HEK293 (cell line): ENCODE data around the gene TMEM185B.

Source experiments
- FEZF1 ChIP-seq: fragments of 450-650 bp; formaldehyde crosslinking; IDR thresholded peaks from 2 replicates; pipeline ENCODE4 v1.5.1; 2016; ENCODE audit warnings: missing biosample characterization, missing genetic modification characterization
- GLIS1 ChIP-seq: fragments of 450-650 bp; formaldehyde crosslinking; IDR thresholded peaks from 2 replicates; pipeline ENCODE4 v1.5.1; 2016; ENCODE audit warnings: missing biosample characterization, missing genetic modification characterization
- KLF10 ChIP-seq: fragments of 450-650 bp; IDR thresholded peaks from 2 replicates; pipeline ENCODE4 v1.5.1; 2018; ENCODE audit warnings: missing biosample characterization, mild to moderate bottlenecking, missing genetic modification characterization
- MYNN ChIP-seq: fragments of 450-650 bp; formaldehyde crosslinking; IDR thresholded peaks from 2 replicates; pipeline ENCODE4 v1.5.1; 2016; ENCODE audit warnings: missing biosample characterization, missing genetic modification characterization, borderline replicate concordance
- PATZ1 ChIP-seq: fragments of 450-650 bp; formaldehyde crosslinking; IDR thresholded peaks from 2 replicates; pipeline ENCODE4 v1.5.1; 2016; ENCODE audit warnings: missing biosample characterization, missing genetic modification characterization
- REST ChIP-seq: fragments of 450-650 bp; formaldehyde crosslinking; IDR thresholded peaks from 2 replicates; pipeline ENCODE4 v1.5.1; 2016; ENCODE audit warnings: missing biosample characterization, missing genetic modification characterization
- ZBTB1 ChIP-seq: fragments of 450-650 bp; formaldehyde crosslinking; IDR thresholded peaks from 2 replicates; pipeline ENCODE4 v1.5.1; 2016; ENCODE audit warnings: missing biosample characterization, missing genetic modification characterization
- ZBTB11 ChIP-seq: fragments of 450-650 bp; formaldehyde crosslinking; conservative IDR thresholded peaks from 2 replicates; pipeline ENCODE4 v1.5.1; 2016; ENCODE audit warnings: low read depth, missing biosample characterization, missing genetic modification characterization
- ZBTB20 ChIP-seq: fragments of 450-650 bp; formaldehyde crosslinking; IDR thresholded peaks from 2 replicates; pipeline ENCODE4 v1.5.1; 2016; ENCODE audit warnings: missing biosample characterization, missing genetic modification characterization
- ZBTB48 ChIP-seq: fragments of 450-650 bp; formaldehyde crosslinking; IDR thresholded peaks from 2 replicates; pipeline ENCODE4 v1.5.1; 2016; ENCODE audit warnings: missing biosample characterization, missing genetic modification characterization
- ZNF121 ChIP-seq: fragments of 450-650 bp; formaldehyde crosslinking; IDR thresholded peaks from 2 replicates; pipeline ENCODE4 v1.5.1; 2016; ENCODE audit warnings: missing biosample characterization, missing genetic modification characterization
- ZNF133 ChIP-seq: fragments of 450-650 bp; formaldehyde crosslinking; IDR thresholded peaks from 2 replicates; pipeline ENCODE4 v1.5.1; 2016; ENCODE audit warnings: missing biosample characterization, missing genetic modification characterization
- ZNF155 ChIP-seq: fragments of 450-650 bp; formaldehyde crosslinking; IDR thresholded peaks from 2 replicates; pipeline ENCODE4 v1.5.1; 2016; ENCODE audit warnings: missing biosample characterization, missing genetic modification characterization
- ZNF175 ChIP-seq: fragments of 450-650 bp; formaldehyde crosslinking; IDR thresholded peaks from 2 replicates; pipeline ENCODE4 v1.5.1; 2016; ENCODE audit warnings: missing biosample characterization, missing genetic modification characterization
- ZNF335 ChIP-seq: fragments of 450-650 bp; formaldehyde crosslinking; conservative IDR thresholded peaks from 2 replicates; pipeline ENCODE4 v1.5.1; 2016; ENCODE audit warnings: missing biosample characterization, missing genetic modification characterization
- ZNF350 ChIP-seq: fragments of 450-650 bp; formaldehyde crosslinking; IDR thresholded peaks from 2 replicates; pipeline ENCODE4 v1.5.0; 2017; ENCODE audit warnings: missing biosample characterization, mild to moderate bottlenecking, missing genetic modification characterization
- ZNF362 ChIP-seq: fragments of 450-650 bp; formaldehyde crosslinking; IDR thresholded peaks from 2 replicates; pipeline ENCODE4 v1.5.1; 2016; ENCODE audit warnings: missing biosample characterization, missing genetic modification characterization
- ZNF449 ChIP-seq: fragments of 450-650 bp; formaldehyde crosslinking; IDR thresholded peaks from 2 replicates; pipeline ENCODE4 v1.5.1; 2017; ENCODE audit warnings: missing biosample characterization, mild to moderate bottlenecking, missing genetic modification characterization, moderate library complexity
- ZNF501 ChIP-seq: fragments of 450-650 bp; formaldehyde crosslinking; IDR thresholded peaks from 2 replicates; pipeline ENCODE4 v1.5.1; 2016; ENCODE audit warnings: missing biosample characterization, missing genetic modification characterization
- ZNF561 ChIP-seq: fragments of 450-650 bp; IDR thresholded peaks from 2 replicates; pipeline ENCODE4 v1.5.1; 2018; ENCODE audit warnings: missing biosample characterization, missing genetic modification characterization, borderline replicate concordance
- ZNF600 ChIP-seq: fragments of 450-650 bp; formaldehyde crosslinking; IDR thresholded peaks from 2 replicates; pipeline ENCODE4 v1.5.1; 2016; ENCODE audit warnings: missing biosample characterization, missing genetic modification characterization
- ZNF670 ChIP-seq: fragments of 450-650 bp; formaldehyde crosslinking; IDR thresholded peaks from 2 replicates; pipeline ENCODE4 v1.5.1; 2016; ENCODE audit warnings: missing biosample characterization, missing genetic modification characterization, low read depth
- ZNF704 ChIP-seq: fragments of 450-650 bp; formaldehyde crosslinking; IDR thresholded peaks from 2 replicates; pipeline ENCODE4 v1.5.1; 2016; ENCODE audit warnings: missing biosample characterization, missing genetic modification characterization
- ZSCAN16 ChIP-seq: fragments of 450-650 bp; formaldehyde crosslinking; IDR thresholded peaks from 2 replicates; pipeline ENCODE4 v1.5.1; 2016; ENCODE audit warnings: missing biosample characterization, missing genetic modification characterization
- ZSCAN18 ChIP-seq: fragments of 450-650 bp; formaldehyde crosslinking; IDR thresholded peaks from 2 replicates; pipeline ENCODE4 v1.5.1; 2016; ENCODE audit warnings: missing biosample characterization, missing genetic modification characterization

TMEM185B gene

GRCh38 chr2:120253021-120253882 lies 30.1 kb upstream of the TMEM185B start (continued):
- no peak for TF ChIP-seq ZNF449
- TF ChIP-seq ZNF501 (tag by site-specific recombination), result no peak
- TF ChIP-seq PATZ1 (tag by site-specific recombination), result no peak
- TF ChIP-seq ZNF175, result no peak
- TF ChIP-seq ZSCAN18, result no peak
- TF ChIP-seq MYNN (tag by site-specific recombination), result no peak
- peak; percentile 64 for TF ChIP-seq ZNF335 (tag by site-specific recombination)
- peak; percentile 78 for TF ChIP-seq ZBTB11 (tag by site-specific recombination)
- no peak for TF ChIP-seq ZNF704 (tag by site-specific recombination)
- no peak for TF ChIP-seq KLF10 (tag by site-specific recombination)
- TF ChIP-seq ZBTB1 (tag by site-specific recombination), result no peak
- TF ChIP-seq ZNF670 (tag by site-specific recombination), result no peak
- TF ChIP-seq ZNF600, result 0 out of 2 replicates have a peak, but pooled peaks have one; percentile 39
- no peak for TF ChIP-seq ZNF350
- TF ChIP-seq ZBTB20, result peak; percentile 63
- no peak for TF ChIP-seq ZSCAN16
- peak; percentile 36; the same call in 1 of the 2 replicates for TF ChIP-seq FEZF1
- TF ChIP-seq REST (tag by site-specific recombination), result no peak
- no peak for TF ChIP-seq ZNF362 (tag by site-specific recombination)
- 0 out of 2 replicates have a peak, but pooled peaks have one; percentile 33 for TF ChIP-seq ZBTB48 (tag by site-specific recombination)
- TF ChIP-seq ZNF121, result no peak
- TF ChIP-seq ZNF155 (tag by site-specific recombination), result no peak
- peak; percentile 56 for TF ChIP-seq GLIS1 (tag by site-specific recombination)
- TF ChIP-seq ZNF561, result 0 out of 2 replicates have a peak, but pooled peaks have one; percentile 56
- no peak for TF ChIP-seq ZNF133 (tag by site-specific recombination)
